ENCODE results near the gene POLR2E.

- TF ChIP-seq EZH2phosphoT487 (IDR thresholded peaks at IDR 0.05; ENCODE audit: borderline replicate concordance) = no peak
- no peak for TF ChIP-seq CTCF (conservative IDR thresholded peaks at IDR 0.05; ENCODE audit: low read length)
These were observed 48.7 kb upstream of the POLR2E start for GRCh38 chr19:1143828-1144399.

Data from Loucy (cell line).